GM12878 (cell line): Measurements from ENCODE around the gene TMEM181.

Source experiments
- HDGF ChIP-seq: fragments of 450-650 bp; IDR thresholded peaks from 2 replicates; pipeline ENCODE4 v1.6.1; 2016; ENCODE audit warnings: antibody characterized with exemption
- KDM1A ChIP-seq: fragments of 200-600 bp; sonication (generic); IDR thresholded peaks from 2 replicates; pipeline ENCODE4 v1.6.1; 2016; ENCODE audit warnings: borderline replicate concordance
- LARP7 ChIP-seq: fragments of 450-650 bp; IDR thresholded peaks from 2 replicates; pipeline ENCODE4 v1.6.1; 2017; ENCODE audit warnings: mild to moderate bottlenecking
- POLR2A ChIP-seq: IDR thresholded peaks from 2 replicates; pipeline ENCODE4 v1.6.1; 2011; ENCODE audit warnings: low read depth, mild to moderate bottlenecking, low read length
- POLR2AphosphoS5 ChIP-seq: IDR thresholded peaks from 2 replicates; pipeline ENCODE4 v1.6.1; 2011; ENCODE audit warnings: mild to moderate bottlenecking, low read length, inconsistent platforms
- ZNF274 ChIP-seq: IDR thresholded peaks from one replicate; pipeline ENCODE4 v1.8.0; 2011; ENCODE audit not compliant: insufficient read length, insufficient read depth
- TF ChIP-seq, protein P1 (sequence below), 3 experiments: IDR thresholded peaks in 2 of 3; conservative IDR thresholded peaks in 1 of 3; 2 replicates each; pipeline ENCODE4 v1.5.1; 2011; ENCODE audit warnings: low read depth in 3 of 3, low read length in 3 of 3, mild to moderate bottlenecking in 3 of 3, control low read depth in 2 of 3, moderate library complexity in 2 of 3, inconsistent platforms in 1 of 3, mixed read lengths in 1 of 3; ENCODE audit not compliant: control insufficient read depth in 2 of 3, insufficient read depth in 1 of 3; ENCODE audit errors: extremely low read depth in 1 of 3

DNA sequence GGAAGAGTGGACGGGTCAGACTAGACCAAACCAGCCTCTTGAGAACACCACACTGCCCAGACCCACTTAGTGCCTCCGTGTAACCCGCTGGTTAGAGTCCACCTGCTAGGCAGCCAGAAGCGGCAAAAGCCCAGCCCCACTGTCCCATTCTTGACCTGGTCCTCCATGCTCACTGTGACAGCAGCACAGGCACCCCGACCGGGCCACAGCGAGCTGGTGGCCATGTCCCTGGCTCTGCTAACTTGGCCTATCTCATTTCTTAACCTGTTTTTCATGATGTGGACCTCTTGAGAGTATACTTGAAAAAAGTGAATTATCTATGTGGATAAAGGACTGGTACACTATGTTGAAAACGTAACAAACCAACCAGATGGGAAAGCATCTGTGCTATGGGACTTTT, 44.9 kb upstream of the TMEM181 start:
- TF ChIP-seq, protein P1, sequence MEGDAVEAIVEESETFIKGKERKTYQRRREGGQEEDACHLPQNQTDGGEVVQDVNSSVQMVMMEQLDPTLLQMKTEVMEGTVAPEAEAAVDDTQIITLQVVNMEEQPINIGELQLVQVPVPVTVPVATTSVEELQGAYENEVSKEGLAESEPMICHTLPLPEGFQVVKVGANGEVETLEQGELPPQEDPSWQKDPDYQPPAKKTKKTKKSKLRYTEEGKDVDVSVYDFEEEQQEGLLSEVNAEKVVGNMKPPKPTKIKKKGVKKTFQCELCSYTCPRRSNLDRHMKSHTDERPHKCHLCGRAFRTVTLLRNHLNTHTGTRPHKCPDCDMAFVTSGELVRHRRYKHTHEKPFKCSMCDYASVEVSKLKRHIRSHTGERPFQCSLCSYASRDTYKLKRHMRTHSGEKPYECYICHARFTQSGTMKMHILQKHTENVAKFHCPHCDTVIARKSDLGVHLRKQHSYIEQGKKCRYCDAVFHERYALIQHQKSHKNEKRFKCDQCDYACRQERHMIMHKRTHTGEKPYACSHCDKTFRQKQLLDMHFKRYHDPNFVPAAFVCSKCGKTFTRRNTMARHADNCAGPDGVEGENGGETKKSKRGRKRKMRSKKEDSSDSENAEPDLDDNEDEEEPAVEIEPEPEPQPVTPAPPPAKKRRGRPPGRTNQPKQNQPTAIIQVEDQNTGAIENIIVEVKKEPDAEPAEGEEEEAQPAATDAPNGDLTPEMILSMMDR (IDR thresholded peaks at IDR 0.05 in 2 of 3, conservative IDR thresholded peaks at IDR 0.05 in 1 of 3; ENCODE audit: control insufficient read depth in 2 of 3, extremely low read depth in 1 of 3, insufficient read depth in 1 of 3, low read depth in 3 of 3, low read length in 3 of 3): no peak
- TF ChIP-seq LARP7 (no peak), KDM1A (no peak), HDGF (no peak), POLR2A (no peak), ZNF274 (no peak), POLR2AphosphoS5 (no peak)
